Superior temporal gyrus (tissue), 1 donor: ENCODE data around the gene CD22.
"Not testable (repeated sequence)": the region's sequence is repeated elsewhere in the genome, so short reads cannot be mapped to it uniquely, and the experiment has no call there.

Source experiments
- DNase-seq: peaks from one replicate; pipeline ENCODE4 v3.0.0-alpha.2; 2016; ENCODE audit errors: extremely low spot score

CD22 gene

DNA sequence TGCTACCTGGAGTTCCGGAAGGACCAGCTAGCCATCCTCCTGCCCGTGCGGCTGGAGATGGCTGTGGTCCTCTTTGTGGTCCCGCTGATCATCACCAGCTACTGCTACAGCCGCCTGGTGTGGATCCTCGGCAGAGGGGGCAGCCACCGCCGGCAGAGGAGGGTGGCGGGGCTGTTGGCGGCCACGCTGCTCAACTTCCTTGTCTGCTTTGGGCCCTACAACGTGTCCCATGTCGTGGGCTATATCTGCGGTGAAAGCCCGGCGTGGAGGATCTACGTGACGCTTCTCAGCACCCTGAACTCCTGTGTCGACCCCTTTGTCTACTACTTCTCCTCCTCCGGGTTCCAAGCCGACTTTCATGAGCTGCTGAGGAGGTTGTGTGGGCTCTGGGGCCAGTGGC, 30.4 kb downstream of the CD22 start:
- DNase-seq: not testable (repeated sequence)

DNA sequence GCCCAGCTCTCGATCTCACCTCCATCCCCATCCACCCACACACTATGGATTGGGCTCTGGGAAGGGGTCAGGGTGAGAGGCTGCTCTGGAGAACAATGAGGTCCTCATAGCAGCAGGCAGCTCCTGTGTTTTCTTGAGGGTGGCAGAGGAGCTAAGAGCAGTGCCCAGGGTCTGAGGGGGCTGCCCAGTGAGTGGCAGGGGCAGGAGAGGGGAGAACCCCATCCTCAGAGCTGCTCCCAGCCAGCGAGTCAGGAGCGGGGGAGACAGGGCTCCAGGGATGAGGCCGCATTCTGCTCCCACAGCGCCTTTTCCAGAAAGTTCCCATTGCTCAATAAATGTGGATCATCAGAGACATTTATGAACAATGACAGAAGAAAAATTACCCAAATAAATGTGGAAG, 31.1 kb downstream of the CD22 start:
- DNase-seq: not testable (repeated sequence)

DNA sequence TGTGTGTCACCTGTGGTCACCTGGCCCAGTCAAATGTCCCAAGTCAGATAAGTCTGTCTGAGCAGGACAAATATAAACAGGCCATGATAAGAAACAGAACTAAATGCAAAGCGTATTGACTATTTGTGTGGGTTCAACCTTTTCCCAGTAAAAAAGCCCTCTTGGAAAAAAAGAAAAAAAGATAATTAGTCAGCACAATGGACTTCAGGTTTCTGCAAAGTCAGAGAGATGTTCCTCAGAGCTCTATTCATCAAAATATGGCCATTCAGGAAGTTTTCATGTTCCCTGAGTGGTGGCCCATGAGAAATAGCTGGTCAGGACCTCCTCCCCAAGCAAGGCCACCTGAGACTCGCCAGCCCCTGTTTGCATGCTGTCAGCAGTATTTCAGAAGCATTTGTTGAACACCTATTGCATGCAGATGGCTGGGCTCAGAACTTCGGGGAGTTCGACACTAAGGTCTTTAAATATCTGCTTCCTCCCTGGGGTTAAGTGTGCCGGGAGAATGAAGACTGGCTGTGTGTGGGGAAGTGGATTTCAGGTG, 32.0 kb downstream of the CD22 start:
- no peak for DNase-seq

DNA sequence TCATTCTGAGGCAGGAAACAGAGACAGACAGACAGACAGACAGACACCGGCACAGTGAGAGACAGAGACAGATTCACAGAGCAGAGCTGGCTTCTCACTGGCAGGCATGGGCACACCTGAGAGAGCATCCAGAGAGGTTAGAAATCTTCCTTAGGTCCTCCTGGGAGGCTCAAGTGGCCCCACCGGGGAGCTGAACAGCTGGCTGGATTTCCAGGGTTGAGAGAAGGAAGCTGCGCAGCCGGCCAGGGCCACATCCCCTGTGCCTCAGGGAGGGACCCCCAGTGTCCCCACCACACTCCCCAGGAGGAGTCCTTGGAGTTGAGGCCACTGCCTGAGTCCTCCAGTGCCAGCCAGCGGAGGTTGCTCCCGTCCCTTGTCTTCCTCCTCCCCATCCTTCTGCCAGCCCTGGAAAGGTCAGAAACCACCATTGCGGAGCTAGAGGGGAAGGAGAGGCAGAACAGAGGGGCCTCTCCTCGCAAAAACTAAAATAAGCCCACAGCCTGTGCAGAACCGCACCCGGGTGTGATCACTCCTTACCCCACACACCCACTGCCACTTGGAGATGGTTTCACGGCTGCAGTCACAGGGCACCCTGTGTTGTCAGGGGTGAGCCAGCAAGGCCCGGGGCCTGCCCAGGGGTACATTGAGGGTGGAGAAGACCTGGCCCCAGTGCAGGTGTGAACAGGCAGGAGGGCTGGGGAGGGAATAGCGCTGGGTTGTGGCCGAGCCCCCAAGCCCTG, 33.4 kb downstream of the CD22 start:
- DNase-seq: no peak

DNA sequence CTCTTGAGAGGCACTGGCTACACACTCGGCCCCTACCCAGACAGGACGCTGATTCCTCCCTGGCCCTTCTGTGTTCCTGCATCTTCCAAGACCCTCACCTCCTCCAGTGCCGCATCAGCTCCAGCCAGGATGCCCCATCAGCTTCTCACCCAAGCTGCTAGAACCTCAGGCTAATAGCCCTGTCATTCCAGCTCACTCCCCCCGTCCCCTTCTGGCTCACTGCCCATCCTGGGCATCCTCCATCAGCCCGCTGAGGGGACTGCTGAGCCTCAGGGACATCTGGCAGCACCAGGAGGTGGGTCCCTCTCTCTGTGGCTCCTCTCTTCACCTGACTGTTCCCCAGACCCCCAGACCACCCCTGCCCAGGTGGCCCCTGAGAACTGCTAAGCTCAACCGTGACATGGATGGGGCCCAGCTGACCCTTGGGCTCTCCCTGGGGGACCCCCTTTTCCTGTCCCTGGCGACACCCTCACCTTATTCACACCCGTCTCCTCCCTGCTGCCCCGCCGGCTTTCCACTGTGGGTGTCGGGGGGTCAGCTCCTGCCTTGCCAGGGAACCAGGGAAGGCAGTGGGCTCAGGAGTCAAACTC, 34.1 kb downstream of the CD22 start:
- DNase-seq: no peak

DNA sequence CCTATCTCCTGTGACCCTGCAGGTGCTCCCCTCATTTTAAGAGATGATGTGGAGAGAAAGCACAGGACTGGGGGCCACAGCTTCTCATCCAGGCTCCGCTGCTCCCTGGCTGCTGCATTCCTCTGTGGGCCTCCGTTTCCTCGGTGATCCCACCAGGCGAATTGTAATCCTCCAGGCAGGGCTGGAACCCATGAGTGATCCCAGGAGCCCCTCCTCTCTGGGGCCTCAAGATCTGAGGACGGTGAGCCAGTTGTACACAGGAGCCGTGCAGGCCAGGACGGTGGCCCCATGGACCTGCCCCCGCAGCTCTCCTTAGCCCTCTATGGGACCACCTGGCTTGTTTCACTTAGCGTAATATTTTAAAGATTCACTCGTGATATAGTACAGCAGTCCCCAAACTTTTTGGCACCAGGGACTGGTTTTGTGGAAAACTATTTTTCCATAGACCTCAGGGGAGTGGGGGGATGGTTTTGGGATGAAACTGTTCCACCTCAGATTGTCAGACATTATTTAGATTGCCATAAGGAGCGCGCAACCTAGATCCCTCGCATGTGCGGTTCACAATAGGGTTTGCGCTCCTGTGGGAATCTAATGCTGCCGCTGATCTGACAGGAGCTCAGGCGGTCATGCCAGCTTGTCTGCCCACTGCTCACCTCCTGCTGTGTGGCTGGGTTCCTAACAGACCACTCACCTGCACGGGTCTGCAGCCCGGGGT, 34.9 kb downstream of the CD22 start:
- DNase-seq: no peak

DNA sequence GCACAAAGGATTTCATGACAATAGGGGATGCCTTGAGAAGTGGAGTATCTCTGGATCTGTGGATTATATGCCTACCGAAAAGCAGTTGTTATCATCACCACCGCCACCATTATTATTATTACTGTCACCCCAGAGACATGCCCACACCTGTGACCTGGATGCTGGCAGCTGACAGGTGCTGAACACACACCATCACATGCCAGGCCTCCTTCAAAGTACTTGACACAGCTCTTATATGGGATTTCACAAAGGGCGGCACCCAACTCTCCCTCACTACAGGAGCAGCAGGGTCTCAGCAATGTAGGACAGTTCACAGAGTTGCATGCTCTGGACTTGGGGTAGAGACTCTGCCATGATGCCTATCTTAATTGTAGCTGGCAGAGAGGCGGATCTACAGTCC, 36.3 kb downstream of the CD22 start:
- no peak for DNase-seq

DNA sequence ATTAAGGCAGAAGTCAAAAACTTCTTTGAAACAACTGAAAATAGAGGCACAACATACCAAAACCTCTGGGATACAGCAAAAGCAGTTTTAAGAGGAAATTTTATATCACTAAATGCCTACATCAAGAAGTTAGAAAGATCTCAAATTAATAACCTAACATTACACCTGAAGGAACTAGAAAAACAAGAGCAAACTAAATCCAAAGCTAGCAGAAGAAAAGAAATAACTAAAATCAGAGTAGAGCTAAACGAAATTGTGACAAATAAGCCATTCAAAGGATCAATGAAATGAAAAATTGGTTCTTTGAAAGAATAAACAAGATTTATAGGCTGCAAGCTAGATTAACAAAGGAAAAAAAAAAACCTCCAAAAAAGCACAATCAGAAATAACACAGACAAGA, 39.4 kb downstream of the CD22 start:
- DNase-seq: no peak

DNA sequence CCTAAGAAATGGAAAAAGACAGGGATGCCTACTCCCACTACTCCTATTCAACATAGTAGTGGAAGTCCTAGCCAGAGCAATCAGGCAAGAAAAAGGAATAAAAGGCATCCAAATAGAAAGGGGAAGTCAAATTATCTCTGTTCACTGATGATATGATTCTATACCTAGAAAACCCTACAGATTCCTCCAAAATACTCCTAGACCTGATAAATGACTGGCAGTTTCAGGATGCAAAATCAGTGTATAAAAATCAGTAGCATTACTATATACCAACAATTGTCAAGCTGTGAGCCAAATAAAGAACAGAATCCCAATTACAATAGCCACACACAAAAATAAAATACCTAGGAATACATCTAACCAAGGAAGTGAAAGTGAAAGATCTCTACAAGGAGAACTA, 40.5 kb downstream of the CD22 start:
- no peak for DNase-seq

DNA sequence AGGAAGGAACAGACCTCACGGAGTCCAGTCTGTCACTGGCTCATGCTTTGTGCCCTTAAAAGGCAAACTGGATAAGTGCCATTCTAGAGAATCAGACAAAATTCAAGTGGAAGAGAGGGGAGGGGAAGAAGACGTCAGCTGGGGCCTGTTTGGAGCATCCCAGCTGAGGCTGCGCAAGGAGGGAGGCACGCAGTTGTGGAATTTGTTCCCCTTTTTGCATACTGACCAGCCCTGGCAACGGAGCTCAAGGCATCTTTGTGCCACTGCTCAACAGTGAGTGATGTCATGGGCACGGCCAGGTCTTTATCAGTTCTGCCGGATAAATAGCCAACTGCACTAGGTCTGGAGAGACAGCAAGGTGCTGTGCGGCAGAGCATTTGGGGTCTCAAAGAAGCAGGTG, 41.7 kb downstream of the CD22 start, which contains the start of gene GPR42:
Gene GPR42, plus strand, starts transcription at position 347 of the 400 bp plus-strand sequence. CDS start 292 bp downstream, outside the sequence.
- no peak for DNase-seq

DNA sequence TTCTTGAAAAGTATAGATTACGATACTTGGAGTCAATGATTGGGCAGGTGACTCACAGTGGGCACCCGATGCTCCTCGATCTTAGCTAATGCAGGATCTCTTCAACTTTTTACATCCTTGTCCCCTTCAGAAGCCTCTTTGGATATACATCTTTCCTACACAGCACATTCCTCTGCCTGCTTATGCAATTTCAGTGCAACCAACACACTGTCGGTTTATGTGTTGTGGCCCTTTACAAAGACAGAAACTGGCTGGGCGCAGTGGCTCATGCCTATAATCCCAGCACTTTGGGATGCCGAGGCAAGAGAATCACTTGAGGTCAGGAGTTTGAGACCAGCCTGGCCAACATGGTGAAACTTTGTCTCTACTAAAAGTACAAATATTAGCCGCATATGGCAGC, 44.5 kb downstream of the CD22 start:
- DNase-seq: no peak

DNA sequence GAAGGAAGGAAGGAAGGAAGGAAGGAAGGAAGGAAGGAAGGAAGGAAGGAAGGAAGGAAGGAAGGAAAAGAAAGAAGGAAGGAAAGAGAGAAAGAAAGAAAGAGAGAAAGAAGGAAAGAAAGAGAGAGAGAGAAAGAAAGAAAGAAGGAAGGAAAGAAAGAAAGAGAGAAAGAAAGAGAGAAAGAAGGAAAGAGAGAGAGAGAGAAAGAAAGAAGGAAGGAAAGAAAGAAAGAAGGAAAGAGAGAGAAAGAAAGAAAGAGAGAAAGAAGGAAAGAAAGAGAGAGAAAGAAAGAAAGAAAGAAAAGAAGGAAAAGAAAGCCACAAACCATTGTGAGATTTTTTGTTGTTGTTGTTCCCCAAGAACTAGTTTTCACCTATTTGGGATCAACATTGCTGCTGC, 45.0 kb downstream of the CD22 start:
- DNase-seq: not testable (repeated sequence)

DNA sequence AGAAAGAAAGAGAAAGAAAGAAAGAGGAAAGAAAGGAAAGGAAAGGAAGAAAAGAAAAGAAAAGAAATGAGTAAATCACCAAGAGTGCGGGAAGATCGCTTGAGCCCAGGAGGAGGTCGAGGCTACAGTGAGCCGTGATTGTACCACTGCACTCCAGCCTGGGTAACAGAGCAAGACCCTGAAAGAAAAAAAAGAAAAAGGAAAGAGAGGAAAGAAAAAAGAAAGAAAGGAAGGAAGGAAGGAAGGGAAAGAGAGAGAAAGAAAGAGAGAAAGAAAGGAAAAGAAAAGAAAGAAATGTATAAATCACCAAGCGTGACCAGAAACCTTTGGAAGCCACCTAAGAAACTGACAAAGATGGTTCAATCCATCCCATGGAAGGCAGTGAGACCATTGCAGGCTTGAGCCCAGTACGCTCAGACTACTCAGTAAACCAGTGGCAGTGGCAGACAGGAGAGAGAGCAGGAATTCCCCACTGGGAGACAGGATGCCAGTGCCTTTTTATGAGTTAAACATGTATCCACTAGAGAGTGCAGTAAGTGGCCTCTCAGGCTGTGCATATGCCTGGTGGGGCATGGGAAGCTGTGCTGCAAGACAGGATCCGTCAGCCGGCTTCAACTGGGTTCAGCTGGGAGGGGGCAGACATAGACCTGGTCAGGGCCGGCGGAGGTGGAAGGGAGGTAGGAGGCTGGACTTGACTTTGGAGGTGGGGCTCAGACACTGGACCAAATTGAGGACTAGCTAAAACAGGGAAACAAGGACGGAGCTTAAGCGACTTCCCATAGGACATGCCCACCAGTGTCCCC, 46.7 kb downstream of the CD22 start:
- no peak for DNase-seq

DNA sequence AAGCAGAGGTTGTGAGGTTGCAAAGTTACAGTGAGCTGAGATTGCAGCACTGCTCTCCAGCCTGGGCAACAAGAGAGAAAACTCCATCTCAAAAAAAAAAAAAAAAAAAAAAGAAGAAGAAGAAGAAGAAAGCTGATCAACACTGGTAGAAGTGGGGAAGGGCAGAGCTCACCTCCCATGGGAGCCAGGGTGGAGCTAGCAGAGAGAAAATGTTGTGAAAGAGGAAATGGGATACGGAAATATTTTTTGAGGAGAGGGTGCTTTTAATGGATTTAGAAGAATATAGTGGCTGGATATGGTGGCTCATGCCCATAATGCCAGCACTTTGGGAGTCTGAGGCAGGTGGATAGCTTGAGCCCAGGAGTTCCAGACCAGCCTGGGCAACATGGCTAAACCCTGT, 48.7 kb downstream of the CD22 start:
- DNase-seq: no peak

DNA sequence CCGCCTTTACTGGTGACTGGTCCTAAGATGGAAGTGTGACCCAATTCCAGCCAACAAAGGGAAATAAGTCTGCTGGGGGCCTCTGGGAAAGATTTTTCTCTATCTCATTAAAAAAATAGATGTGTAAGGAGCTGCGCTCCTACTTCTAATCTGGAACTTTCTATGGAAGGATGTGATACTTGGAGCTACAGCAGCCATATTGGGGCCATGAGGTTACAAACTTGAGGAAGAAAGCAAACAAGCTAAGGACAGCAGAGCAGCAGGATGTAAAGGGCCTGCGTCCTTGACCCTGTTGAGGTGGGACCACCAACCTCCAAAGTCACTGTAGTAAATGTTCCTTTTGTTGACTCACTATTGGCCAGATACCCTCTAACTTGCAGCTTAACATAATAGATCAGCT, 49.4 kb downstream of the CD22 start:
- DNase-seq: no peak

DNA sequence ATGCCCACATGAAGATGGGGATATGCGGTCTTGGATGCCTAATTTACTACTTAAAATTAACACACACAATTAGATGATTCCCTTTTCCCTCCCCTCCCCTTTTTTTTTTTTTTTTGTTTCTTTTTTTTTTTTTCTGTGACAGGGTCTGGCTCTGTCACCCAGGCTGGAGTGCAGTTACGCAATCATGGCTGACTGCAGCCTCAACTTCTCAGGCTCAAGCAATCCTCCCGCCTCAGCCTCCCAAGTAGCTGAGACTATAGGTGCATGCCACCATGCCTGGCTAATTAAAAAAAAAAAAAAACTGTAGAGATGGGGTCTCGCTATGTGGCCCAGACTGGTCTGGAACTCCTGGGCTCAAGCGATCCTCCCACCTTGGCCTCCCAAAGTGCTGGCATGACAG, 50.6 kb downstream of the CD22 start:
- not testable (repeated sequence) for DNase-seq

DNA sequence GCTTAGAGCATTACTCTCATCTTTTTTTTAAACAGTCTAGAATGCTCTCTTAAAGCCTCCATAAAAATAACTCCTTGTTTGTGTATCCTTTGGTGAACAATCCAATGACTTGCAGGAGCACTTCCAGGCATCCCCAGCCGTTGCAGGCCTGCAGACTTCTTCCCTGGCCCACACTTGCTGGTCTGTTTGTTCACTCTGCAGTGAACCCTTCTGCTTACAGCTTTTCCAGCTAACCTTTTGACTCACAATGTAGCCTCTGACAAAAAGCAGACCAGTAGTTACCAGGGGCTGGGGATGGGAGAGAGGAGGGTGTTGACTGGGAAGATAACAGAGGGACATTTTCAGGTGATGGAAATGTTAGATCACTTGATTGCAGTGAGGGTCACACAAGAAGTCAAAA, 51.0 kb downstream of the CD22 start:
- no peak for DNase-seq

DNA sequence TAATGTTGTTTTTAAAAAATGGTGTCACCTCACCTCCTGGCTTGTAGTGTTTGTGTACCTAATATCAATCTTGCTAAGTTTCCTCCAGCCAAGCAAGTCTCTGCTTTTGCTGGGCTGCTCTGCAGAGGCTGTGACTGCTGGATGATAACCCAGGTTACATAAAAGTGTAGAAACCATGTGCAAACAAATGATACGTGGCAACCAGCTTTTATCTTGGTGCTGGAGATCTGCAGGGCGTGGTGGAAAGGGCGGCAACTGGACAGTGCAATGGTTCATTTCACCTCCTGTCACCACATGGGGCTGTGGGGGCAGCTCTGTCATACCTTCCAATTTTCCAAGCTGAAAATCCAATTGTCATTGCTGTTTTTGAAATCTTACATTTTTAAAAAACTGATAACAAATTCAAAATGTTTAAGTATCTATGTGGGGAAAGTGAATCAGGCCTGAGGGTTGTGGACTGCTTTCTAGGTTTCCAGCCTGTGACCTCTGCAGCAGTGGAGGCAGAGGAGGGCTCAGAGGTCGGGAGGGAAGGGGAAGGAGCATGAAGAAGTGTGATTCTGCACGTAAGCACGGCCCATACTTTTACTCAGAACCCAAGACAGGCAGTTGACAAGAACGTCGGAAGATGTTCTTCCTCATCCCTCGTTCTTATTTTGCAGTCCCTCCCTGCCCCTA, 51.6 kb downstream of the CD22 start:
- DNase-seq: no peak

DNA sequence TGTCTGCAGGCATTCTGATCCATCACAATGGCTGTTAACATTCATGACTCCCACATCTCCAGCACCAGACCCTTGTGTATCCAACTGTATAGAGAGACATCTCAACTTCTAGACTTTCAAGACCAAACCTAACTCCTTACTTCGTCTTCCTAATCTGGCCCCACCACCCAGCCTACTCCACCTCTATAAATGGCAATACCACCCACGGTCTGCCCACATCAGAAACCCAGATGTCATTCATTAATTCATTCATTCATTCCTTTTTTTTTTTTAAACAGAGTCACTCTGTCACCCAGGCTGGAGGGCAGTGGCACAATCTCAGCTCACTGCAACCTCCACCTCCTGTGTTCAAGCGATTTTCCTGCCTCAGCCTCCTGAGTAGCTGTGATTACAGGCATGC, 52.3 kb downstream of the CD22 start:
- no peak for DNase-seq

DNA sequence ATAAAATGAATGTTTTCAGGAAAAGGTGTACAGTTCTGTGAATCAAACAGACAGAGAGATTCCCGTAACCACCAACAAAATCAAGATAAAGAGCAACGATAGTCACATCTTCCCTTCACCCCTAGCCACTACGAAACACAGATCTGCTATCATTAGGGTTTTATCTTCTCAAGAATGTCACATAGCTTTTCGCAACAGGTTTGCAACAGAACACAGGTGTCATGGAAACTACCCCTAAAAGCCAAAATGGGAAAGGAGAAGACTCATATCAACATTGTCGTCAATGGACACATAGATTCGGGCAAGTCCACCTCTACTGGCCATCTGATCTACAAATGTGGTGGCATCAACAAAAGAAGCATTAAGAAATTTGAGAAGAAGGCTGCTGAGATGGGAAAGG, 52.9 kb downstream of the CD22 start:
- no peak for DNase-seq

DNA sequence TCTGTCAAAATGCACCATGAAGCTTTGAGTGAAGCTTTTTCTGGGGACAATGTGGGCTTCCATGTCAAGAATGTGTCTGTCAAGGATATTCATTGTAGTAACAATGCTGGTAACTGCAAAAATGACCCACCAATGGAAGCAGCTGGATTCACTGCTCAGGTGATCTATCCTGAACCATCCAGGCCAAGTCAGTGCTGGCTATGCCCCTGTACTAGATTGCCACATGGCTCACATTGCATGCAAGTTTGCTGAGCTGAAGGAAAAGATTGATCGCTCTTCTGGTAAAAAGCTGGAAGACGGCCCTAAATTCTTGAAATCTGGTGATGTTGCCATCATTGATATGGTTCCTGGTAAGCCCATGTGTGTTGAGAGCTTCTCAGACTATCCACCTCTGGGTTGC, 54.5 kb downstream of the CD22 start:
- DNase-seq: no peak
